Hematopoietic multipotent progenitor cell treated with erythropoietin and hydrocortisone succinate and interleukin-3 and kit ligand, for 4 days (in vitro differentiated cells): ENCODE results near the gene MYLK.
"Not testable (repeated sequence)": the region's sequence is repeated elsewhere in the genome, so short reads cannot be mapped to it uniquely, and the experiment has no call there.

ENCODE experiments used
- DNase-seq: peaks from one replicate; pipeline ENCODE4 v3.0.0-alpha.2; 2015

The MYLK gene

GRCh38 chr3:123744064-123744463, 140.1 kb downstream of the MYLK start:
- DNase-seq = no peak

- DNase-seq = no peak
Measured at GRCh38 chr3:123743121-123743520, 141.0 kb downstream of the MYLK start.

- DNase-seq = no peak
Measured at GRCh38 chr3:123741041-123741511, 143.1 kb downstream of the MYLK start.

- DNase-seq = no peak
Measured at GRCh38 chr3:123740391-123740822, 143.7 kb downstream of the MYLK start.

GRCh38 chr3:123739754-123740153, 144.4 kb downstream of the MYLK start:
- DNase-seq = no peak

GRCh38 chr3:123739106-123739505, 145.0 kb downstream of the MYLK start:
- no peak for DNase-seq

- DNase-seq = not testable (repeated sequence)
Measured at GRCh38 chr3:123738522-123738921, 145.6 kb downstream of the MYLK start.

GRCh38 chr3:123737168-123737567, 147.0 kb downstream of the MYLK start:
- no peak for DNase-seq

- no peak for DNase-seq
Measured at GRCh38 chr3:123735456-123735855, 148.7 kb downstream of the MYLK start.

- no peak for DNase-seq
Measured at GRCh38 chr3:123734527-123734902, 149.6 kb downstream of the MYLK start.

GRCh38 chr3:123733805-123734526, 150.2 kb downstream of the MYLK start:
- DNase-seq = no peak

- no peak for DNase-seq
Measured at GRCh38 chr3:123733341-123733740, 150.8 kb downstream of the MYLK start.

GRCh38 chr3:123732447-123732846, 151.7 kb downstream of the MYLK start:
- no peak for DNase-seq

GRCh38 chr3:123730829-123731228, 153.3 kb downstream of the MYLK start:
- no peak for DNase-seq

- DNase-seq = no peak
Measured at GRCh38 chr3:123728991-123729390, 155.1 kb downstream of the MYLK start.

GRCh38 chr3:123728014-123728413, 156.1 kb downstream of the MYLK start:
- DNase-seq = no peak

- no peak for DNase-seq
Measured at GRCh38 chr3:123725652-123726400, 158.3 kb downstream of the MYLK start.

- no peak for DNase-seq
Measured at GRCh38 chr3:123724306-123724705, 159.8 kb downstream of the MYLK start.

GRCh38 chr3:123723522-123724168, 160.5 kb downstream of the MYLK start:
- DNase-seq = peak; percentile 93

- DNase-seq = no peak
Measured at GRCh38 chr3:123723070-123723469, 161.1 kb downstream of the MYLK start.

- DNase-seq = no peak
Measured at GRCh38 chr3:123722456-123722855, 161.7 kb downstream of the MYLK start.

- no peak for DNase-seq
Measured at GRCh38 chr3:123722021-123722420, 162.1 kb downstream of the MYLK start.

GRCh38 chr3:123721095-123721689, 162.9 kb downstream of the MYLK start:
- not testable (repeated sequence) for DNase-seq
